Embryonic facial prominence (tissue), 1 donor: ENCODE measurements around the gene M6PR.
A peak's percentile ranks its signal among the peaks of the same experiment; 100 is the strongest.

Experiments
- DNase-seq: peaks from one replicate; pipeline ENCODE4 v3.0.0-alpha.2; 2016; ENCODE audit errors: extremely low spot score

M6PR gene

GRCh38 chr12:8949342-8950220 lies at the start of gene M6PR:
Gene M6PR (minus strand): TSS chr12:8949645. CDS start chr12:8946404, 3,241 bp downstream.
- peak; percentile 94 for DNase-seq

- no peak for DNase-seq
These were observed 47.4 kb upstream of the M6PR start for GRCh38 chr12:8996682-8997405.

GRCh38 chr12:8995021-8995775 lies 45.8 kb upstream of the M6PR start:
- DNase-seq = no peak

GRCh38 chr12:8993827-8994226 lies 44.4 kb upstream of the M6PR start:
- no peak for DNase-seq

GRCh38 chr12:8991371-8992345 lies 42.2 kb upstream of the M6PR start:
- no peak for DNase-seq

GRCh38 chr12:8989413-8989812 lies 40.0 kb upstream of the M6PR start, which contains the start of gene KLRG1:
Gene KLRG1 (plus strand): TSS chr12:8989546. CDS start chr12:8989636, 90 bp downstream.
- no peak for DNase-seq

- DNase-seq = no peak
These were observed 38.2 kb upstream of the M6PR start for GRCh38 chr12:8987685-8988084.

- DNase-seq = no peak
These were observed 37.7 kb upstream of the M6PR start for GRCh38 chr12:8987163-8987562.

GRCh38 chr12:8985213-8985754 lies 35.8 kb upstream of the M6PR start:
- DNase-seq = no peak

- DNase-seq = no peak
These were observed 30.7 kb upstream of the M6PR start for GRCh38 chr12:8980137-8980536.

- no peak for DNase-seq
These were observed 21.0 kb upstream of the M6PR start for GRCh38 chr12:8970432-8970831.

GRCh38 chr12:8969861-8970411 lies 20.5 kb upstream of the M6PR start:
- DNase-seq = no peak

GRCh38 chr12:8968761-8969160 lies 19.3 kb upstream of the M6PR start:
- no peak for DNase-seq

- no peak for DNase-seq
These were observed 10.7 kb upstream of the M6PR start for GRCh38 chr12:8960176-8960575.

GRCh38 chr12:8958066-8958465 lies 8.6 kb upstream of the M6PR start:
- no peak for DNase-seq

GRCh38 chr12:8957561-8957960 lies 8.1 kb upstream of the M6PR start:
- no peak for DNase-seq

GRCh38 chr12:8956772-8957171 lies 7.3 kb upstream of the M6PR start:
- no peak for DNase-seq

- DNase-seq = no peak
These were observed 6.6 kb upstream of the M6PR start for GRCh38 chr12:8956073-8956472.

GRCh38 chr12:8953773-8954402 lies 4.4 kb upstream of the M6PR start:
- DNase-seq = no peak

GRCh38 chr12:8951744-8952143 lies 2.3 kb upstream of the M6PR start:
- no peak for DNase-seq
